ENCODE data around the gene CHCHD6.
"Not testable (repeated sequence)": the region's sequence is repeated elsewhere in the genome, so short reads cannot be mapped to it uniquely, and the experiment has no call there.

DNA sequence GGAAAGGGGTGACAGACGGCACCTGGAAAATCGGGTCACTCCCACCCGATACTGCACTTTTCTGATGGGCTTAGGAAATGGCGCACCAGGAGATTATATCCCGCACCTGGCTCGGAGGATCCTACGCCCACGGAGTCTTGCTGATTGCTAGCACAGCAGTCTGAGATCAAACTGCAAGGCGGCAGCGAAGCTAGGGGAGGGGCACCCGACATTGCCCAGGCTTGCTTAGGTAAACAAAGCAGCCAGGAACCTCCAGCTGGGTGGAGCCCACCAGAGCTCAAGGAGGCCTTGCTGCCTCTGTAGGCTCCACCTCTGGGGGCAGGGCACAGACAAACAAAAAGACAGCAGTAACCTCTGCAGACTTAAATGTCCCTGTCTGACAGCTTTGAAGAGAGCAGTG, 97.3 kb downstream of the CHCHD6 start:
- TF ChIP-seq POLR2A (IDR thresholded peaks at IDR 0.05; ENCODE audit: low read length); GATA1 (IDR thresholded peaks at IDR 0.05; ENCODE audit: low read depth, low read length): not testable (repeated sequence)

Data from erythroblast (primary cell).